ENCODE data around the gene TIFAB. TPM values are rescaled to one million over a fixed set of nuclear protein-coding genes. Genes with fewer than 3 reads are reported as not detected.
A peak's percentile ranks its signal among the peaks of the same experiment; 100 is the strongest.

The TIFAB gene
- total and polyA plus RNA-seq, 7 experiments from 2014 or later, result 0.05 to 1.1 (median 0.08) TPM; not detected in 4

GRCh38 chr5:135482381-135482933 lies 30.3 kb upstream of the TIFAB start:
- no peak overlapping the region for H3K4me3 Mint-ChIP-seq
- ATAC-seq (no peak), DNase-seq (no peak)
- H3K36me3 ChIP-seq (ENCODE audit: control insufficient read depth in 2 of 3, insufficient read depth in 3 of 3, low read length in 3 of 3), result no peaks in the 10 kb centered on the region
- H3K9me3 Mint-ChIP-seq, result no peaks in the 10 kb centered on the region
- H3K27ac Mint-ChIP-seq, result no peak overlapping the region
- H3K27me3 Mint-ChIP-seq, result peaks cover 22 to 38% (median 32%) of the 10 kb centered on the region in 5 donors
- H3K36me3 Mint-ChIP-seq, result no peaks in the 10 kb centered on the region
- intact Hi-C loops (cut with micrococcal nuclease), result no loop called here
- no peaks in the 10 kb centered on the region for H3K4me1 ChIP-seq (ENCODE audit: control insufficient read depth in 2 of 2, insufficient read depth in 2 of 2, low read length in 2 of 2)
- H3K9me3 ChIP-seq (ENCODE audit: control insufficient read depth in 2 of 3, low read length in 3 of 3), result no peaks in the 10 kb centered on the region
- no peaks in the 10 kb centered on the region for H3K27me3 ChIP-seq (ENCODE audit: control insufficient read depth in 2 of 2, insufficient read depth in 2 of 2, low read length in 2 of 2)
- POLR2A ChIA-PET, result interaction anchor here (0.7 kb wide), 1 partner anchor 59 kb away, joined by 5 read pairs; no protein-coding TSS in a partner anchor
- CTCF ChIA-PET, result no interaction called here
- H3K4me1 Mint-ChIP-seq, result no peaks in the 10 kb centered on the region
- no peak overlapping the region for H3K4me3 ChIP-seq (ENCODE audit: low read length)
- H3K27ac ChIP-seq (ENCODE audit: low read depth, low read length), result no peak overlapping the region

GRCh38 chr5:135481909-135482311 lies 29.8 kb upstream of the TIFAB start:
- H3K27ac ChIP-seq (ENCODE audit: low read depth, low read length), result no peak overlapping the region
- no peaks in the 10 kb centered on the region for H3K36me3 ChIP-seq (ENCODE audit: control insufficient read depth in 2 of 3, insufficient read depth in 3 of 3, low read length in 3 of 3)
- no peak for DNase-seq
- Mint-ChIP-seq H3K27me3 (peaks cover 18 to 36% (median 26%) of the 10 kb centered on the region in 5 donors), H3K4me1 (no peaks in the 10 kb centered on the region), H3K9me3 (no peaks in the 10 kb centered on the region), H3K36me3 (no peaks in the 10 kb centered on the region), H3K27ac (no peak overlapping the region), H3K4me3 (no peak overlapping the region)
- ChIA-PET POLR2A (interaction anchor here (0.7 kb wide), 1 partner anchor 60 kb away, joined by 5 read pairs; no protein-coding TSS in a partner anchor), CTCF (no interaction called here)
- no peak overlapping the region for H3K4me3 ChIP-seq (ENCODE audit: low read length)
- ATAC-seq, result no peak
- no peaks in the 10 kb centered on the region for H3K4me1 ChIP-seq (ENCODE audit: control insufficient read depth in 2 of 2, insufficient read depth in 2 of 2, low read length in 2 of 2)
- no peaks in the 10 kb centered on the region for H3K9me3 ChIP-seq (ENCODE audit: control insufficient read depth in 2 of 3, low read length in 3 of 3)
- no peaks in the 10 kb centered on the region for H3K27me3 ChIP-seq (ENCODE audit: control insufficient read depth in 2 of 2, insufficient read depth in 2 of 2, low read length in 2 of 2)
- intact Hi-C loops (cut with micrococcal nuclease), result no loop called here

DNA sequence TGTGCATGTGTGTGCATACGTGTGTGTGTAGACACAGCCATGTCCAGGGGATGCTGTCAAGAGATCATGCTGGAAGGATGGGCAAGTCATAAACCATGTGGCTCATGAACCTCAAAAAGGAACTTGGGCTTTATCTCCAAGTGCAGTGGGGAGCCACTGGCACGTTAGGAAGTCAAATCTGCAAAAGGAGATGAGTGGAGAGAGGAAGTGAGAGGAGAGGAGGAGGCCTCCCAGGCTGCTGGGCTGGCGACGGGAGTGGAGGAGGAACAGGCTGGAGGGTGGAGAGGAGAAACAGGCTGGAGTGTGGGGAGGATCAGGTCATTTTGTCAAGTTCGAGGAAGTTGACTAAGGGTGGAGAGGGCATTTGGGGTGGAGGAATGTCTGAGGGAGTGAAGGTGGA lies 29.2 kb upstream of the TIFAB start:
- Mint-ChIP-seq H3K27ac (no peak overlapping the region), H3K4me1 (no peaks in the 10 kb centered on the region), H3K4me3 (no peak overlapping the region), H3K36me3 (no peaks in the 10 kb centered on the region), H3K27me3 (peaks cover 15 to 35% (median 21%) of the 10 kb centered on the region in 5 donors), H3K9me3 (no peaks in the 10 kb centered on the region)
- Histone ChIP-seq H3K9me3 (ENCODE audit: control insufficient read depth in 2 of 3, low read length in 3 of 3) (no peaks in the 10 kb centered on the region), H3K4me3 (ENCODE audit: low read length) (no peak overlapping the region), H3K27me3 (ENCODE audit: control insufficient read depth in 2 of 2, insufficient read depth in 2 of 2, low read length in 2 of 2) (no peaks in the 10 kb centered on the region), H3K4me1 (ENCODE audit: control insufficient read depth in 2 of 2, insufficient read depth in 2 of 2, low read length in 2 of 2) (no peaks in the 10 kb centered on the region), H3K36me3 (ENCODE audit: control insufficient read depth in 2 of 3, insufficient read depth in 3 of 3, low read length in 3 of 3) (no peaks in the 10 kb centered on the region), H3K27ac (ENCODE audit: low read depth, low read length) (no peak overlapping the region)
- intact Hi-C loops (cut with micrococcal nuclease), result no loop called here
- ChIA-PET POLR2A (no interaction called here), CTCF (no interaction called here)
- no peak for DNase-seq
- ATAC-seq, result peak; percentile 39

- DNase-seq (no peak), ATAC-seq (no peak)
- no peaks in the 10 kb centered on the region for H3K9me3 ChIP-seq (ENCODE audit: control insufficient read depth in 2 of 3, low read length in 3 of 3)
- H3K4me3 ChIP-seq (ENCODE audit: low read length), result no peak overlapping the region
- peaks cover 0 to under 1% of the 10 kb centered on the region in 2 donors for H3K27me3 ChIP-seq (ENCODE audit: control insufficient read depth in 2 of 2, insufficient read depth in 2 of 2, low read length in 2 of 2)
- ChIA-PET POLR2A (no interaction called here), CTCF (no interaction called here)
- H3K4me1 Mint-ChIP-seq, result no peaks in the 10 kb centered on the region
- intact Hi-C loops (cut with micrococcal nuclease), result no loop called here
- no peak overlapping the region for H3K27ac ChIP-seq (ENCODE audit: low read depth, low read length)
- H3K9me3 Mint-ChIP-seq, result peaks cover 0 to 1% (median 0%) of the 10 kb centered on the region in 11 donors
- no peaks in the 10 kb centered on the region for H3K36me3 ChIP-seq (ENCODE audit: control insufficient read depth in 2 of 3, insufficient read depth in 3 of 3, low read length in 3 of 3)
- no peak overlapping the region for H3K27ac Mint-ChIP-seq
- H3K36me3 Mint-ChIP-seq, result no peaks in the 10 kb centered on the region
- no peaks in the 10 kb centered on the region for H3K4me1 ChIP-seq (ENCODE audit: control insufficient read depth in 2 of 2, insufficient read depth in 2 of 2, low read length in 2 of 2)
- peaks cover 11 to 28% (median 15%) of the 10 kb centered on the region in 5 donors for H3K27me3 Mint-ChIP-seq
- H3K4me3 Mint-ChIP-seq, result no peak overlapping the region
These were observed 28.4 kb upstream of the TIFAB start for GRCh38 chr5:135480511-135480910.

DNA sequence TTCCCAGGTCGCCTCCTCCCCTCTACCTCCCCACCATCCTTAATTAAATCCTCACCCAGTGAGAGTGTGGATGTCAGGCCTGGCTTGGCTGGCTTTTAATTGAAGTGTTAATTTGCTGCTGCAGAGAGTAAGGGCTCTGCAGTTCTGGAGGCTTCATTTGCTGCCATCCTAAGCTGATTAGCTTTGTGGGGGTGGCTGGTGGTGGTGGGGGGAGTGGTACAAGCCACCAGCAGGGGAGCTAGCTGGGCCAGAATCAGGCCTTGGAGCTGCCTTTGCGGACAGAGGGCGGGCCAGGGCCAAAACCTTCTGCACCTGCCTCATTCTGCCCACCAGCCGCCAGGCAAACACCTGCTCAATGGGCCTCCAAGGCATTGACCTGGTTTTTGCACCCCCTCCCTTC lies 26.8 kb upstream of the TIFAB start:
- POLR2A ChIA-PET, result no interaction called here
- H3K27me3 ChIP-seq (ENCODE audit: control insufficient read depth in 2 of 2, insufficient read depth in 2 of 2, low read length in 2 of 2), result peaks cover 0 to 3% of the 10 kb centered on the region in 2 donors
- no peak overlapping the region for H3K27ac Mint-ChIP-seq
- no peaks in the 10 kb centered on the region for H3K36me3 Mint-ChIP-seq
- no peaks in the 10 kb centered on the region for H3K9me3 ChIP-seq (ENCODE audit: control insufficient read depth in 2 of 3, low read length in 3 of 3)
- no peak for ATAC-seq
- no peak for DNase-seq
- intact Hi-C loops (cut with micrococcal nuclease), result no loop called here
- no peak overlapping the region for H3K4me3 Mint-ChIP-seq
- peaks cover 0 to 2% (median 0%) of the 10 kb centered on the region in 11 donors for H3K9me3 Mint-ChIP-seq
- H3K4me3 ChIP-seq (ENCODE audit: low read length), result no peak overlapping the region
- no peak overlapping the region for H3K27ac ChIP-seq (ENCODE audit: low read depth, low read length)
- no peaks in the 10 kb centered on the region for H3K4me1 Mint-ChIP-seq
- no peaks in the 10 kb centered on the region for H3K36me3 ChIP-seq (ENCODE audit: control insufficient read depth in 2 of 3, insufficient read depth in 3 of 3, low read length in 3 of 3)
- peaks cover 5 to 23% (median 14%) of the 10 kb centered on the region in 5 donors for H3K27me3 Mint-ChIP-seq
- H3K4me1 ChIP-seq (ENCODE audit: control insufficient read depth in 2 of 2, insufficient read depth in 2 of 2, low read length in 2 of 2), result no peaks in the 10 kb centered on the region
- CTCF ChIA-PET, result interaction anchor here (0.5 to 1.4 kb wide), 2 partner anchors 21 to 86 kb away, joined by 3 read pairs; no protein-coding TSS in a partner anchor

DNA sequence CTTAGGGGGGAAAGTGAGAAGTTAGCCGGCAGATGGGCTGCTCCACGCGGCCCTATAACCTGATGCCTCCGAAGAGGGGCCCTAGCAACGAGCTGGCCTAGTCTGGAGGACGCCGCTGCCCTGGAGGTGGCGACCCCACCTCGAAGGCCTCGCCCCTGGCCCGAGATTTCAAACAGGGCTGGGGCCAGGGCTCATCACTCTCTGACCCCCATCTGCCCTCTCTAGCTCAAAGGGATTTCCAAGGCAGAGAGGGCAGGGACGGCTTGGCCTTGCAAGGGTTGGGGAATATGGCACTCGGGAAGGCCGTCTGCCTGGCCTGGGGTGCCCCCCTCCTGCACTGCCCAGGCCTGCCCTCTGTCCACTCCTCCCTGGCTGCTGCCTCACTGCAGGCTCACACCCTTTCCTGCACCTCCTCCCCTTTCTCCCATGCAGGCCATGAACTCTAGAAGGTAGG lies 25.5 kb upstream of the TIFAB start:
- POLR2A ChIA-PET, result no interaction called here
- Histone ChIP-seq H3K9me3 (ENCODE audit: control insufficient read depth in 2 of 3, low read length in 3 of 3) (no peaks in the 10 kb centered on the region), H3K27me3 (ENCODE audit: control insufficient read depth in 2 of 2, insufficient read depth in 2 of 2, low read length in 2 of 2) (peaks cover 0 to 3% of the 10 kb centered on the region in 2 donors), H3K4me1 (ENCODE audit: control insufficient read depth in 2 of 2, insufficient read depth in 2 of 2, low read length in 2 of 2) (no peaks in the 10 kb centered on the region), H3K4me3 (ENCODE audit: low read length) (no peak overlapping the region), H3K27ac (ENCODE audit: low read depth, low read length) (no peak overlapping the region), H3K36me3 (ENCODE audit: control insufficient read depth in 2 of 3, insufficient read depth in 3 of 3, low read length in 3 of 3) (no peaks in the 10 kb centered on the region)
- Mint-ChIP-seq H3K27ac (no peak overlapping the region), H3K4me1 (no peaks in the 10 kb centered on the region), H3K27me3 (peaks cover 4 to 23% (median 13%) of the 10 kb centered on the region in 5 donors), H3K36me3 (no peaks in the 10 kb centered on the region), H3K4me3 (no peak overlapping the region), H3K9me3 (peaks cover 0 to 2% (median 0%) of the 10 kb centered on the region in 11 donors)
- ATAC-seq (no peak), DNase-seq (no peak)
- intact Hi-C loops (cut with micrococcal nuclease), result no loop called here
- CTCF ChIA-PET, result no interaction called here

Data from naive thymus-derived CD4-positive, alpha-beta T cell (primary cell).